ENCODE measurements around the gene ST6GALNAC2. TPM values are rescaled to one million over a fixed set of nuclear protein-coding genes. Genes with fewer than 3 reads are reported as not detected.

Gene ST6GALNAC2
- total RNA-seq, 1 experiment from 2014 or later: 23.0 TPM

DNA sequence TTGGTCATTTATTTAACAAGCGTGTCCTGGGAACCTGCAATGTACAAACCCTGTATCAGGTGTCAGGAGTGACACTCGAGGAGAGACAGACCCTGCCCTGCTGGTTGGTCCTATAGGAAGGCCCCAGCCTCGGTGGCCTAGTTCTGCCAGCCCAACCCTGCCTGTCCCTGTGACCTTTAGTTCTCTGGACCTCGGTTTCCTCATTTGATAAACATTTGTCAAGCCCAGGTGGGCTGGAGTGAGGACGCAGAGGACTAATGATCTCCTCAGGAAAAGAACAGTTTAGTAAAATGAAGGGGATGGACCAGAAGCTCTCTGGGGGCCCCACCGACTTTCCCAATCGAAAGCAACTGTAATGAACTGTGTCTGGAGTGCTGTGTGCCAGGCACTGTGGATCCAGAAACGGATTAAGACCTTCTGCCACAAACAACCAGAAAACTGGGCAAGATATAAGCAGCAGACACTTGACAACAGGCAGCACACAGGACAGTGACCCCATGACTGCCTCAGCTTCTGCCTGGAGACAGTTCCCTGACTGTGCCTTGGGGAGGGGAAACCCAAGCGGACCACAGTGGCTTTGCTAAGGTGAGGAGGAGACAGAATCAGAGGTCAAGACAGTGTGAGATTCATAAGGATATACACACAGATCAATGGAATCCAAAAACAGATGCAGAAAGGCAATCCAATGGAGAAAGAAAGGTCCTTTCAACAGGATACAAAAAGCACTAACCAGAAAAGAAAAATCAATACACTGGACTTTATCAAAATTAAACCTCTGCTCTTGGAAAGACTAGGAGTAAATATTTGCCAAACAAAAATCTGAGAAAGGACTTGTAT lies 37.1 kb downstream of the ST6GALNAC2 start:
- H3K4me3 ChIP-seq (ENCODE audit: low read depth in 2 of 2, low read length in 2 of 2): no peak overlapping the region
- in situ Hi-C loops (cut with HindIII; ENCODE audit: low pct_unique_long_range_greater_than_20kb, low sequenced_read_pairs) (no loop called here), intact Hi-C loops (cut with micrococcal nuclease; ENCODE audit: unreplicated experiment) (no loop called here)
- no peaks in the 10 kb centered on the region for H3K27me3 ChIP-seq (ENCODE audit: control insufficient read depth, insufficient read depth, low read length)
- H3K9me3 ChIP-seq (ENCODE audit: control insufficient read depth, insufficient read depth, low read depth, low read length): no peaks in the 10 kb centered on the region
- no peak for TF ChIP-seq SIN3A (IDR thresholded peaks at IDR 0.05; ENCODE audit: borderline replicate concordance, insufficient read depth, low read depth, low read length)
- no peak for TF ChIP-seq POLR2AphosphoS5 (IDR thresholded peaks at IDR 0.05; ENCODE audit: low read depth, low read length)
- TF ChIP-seq, protein P1, sequence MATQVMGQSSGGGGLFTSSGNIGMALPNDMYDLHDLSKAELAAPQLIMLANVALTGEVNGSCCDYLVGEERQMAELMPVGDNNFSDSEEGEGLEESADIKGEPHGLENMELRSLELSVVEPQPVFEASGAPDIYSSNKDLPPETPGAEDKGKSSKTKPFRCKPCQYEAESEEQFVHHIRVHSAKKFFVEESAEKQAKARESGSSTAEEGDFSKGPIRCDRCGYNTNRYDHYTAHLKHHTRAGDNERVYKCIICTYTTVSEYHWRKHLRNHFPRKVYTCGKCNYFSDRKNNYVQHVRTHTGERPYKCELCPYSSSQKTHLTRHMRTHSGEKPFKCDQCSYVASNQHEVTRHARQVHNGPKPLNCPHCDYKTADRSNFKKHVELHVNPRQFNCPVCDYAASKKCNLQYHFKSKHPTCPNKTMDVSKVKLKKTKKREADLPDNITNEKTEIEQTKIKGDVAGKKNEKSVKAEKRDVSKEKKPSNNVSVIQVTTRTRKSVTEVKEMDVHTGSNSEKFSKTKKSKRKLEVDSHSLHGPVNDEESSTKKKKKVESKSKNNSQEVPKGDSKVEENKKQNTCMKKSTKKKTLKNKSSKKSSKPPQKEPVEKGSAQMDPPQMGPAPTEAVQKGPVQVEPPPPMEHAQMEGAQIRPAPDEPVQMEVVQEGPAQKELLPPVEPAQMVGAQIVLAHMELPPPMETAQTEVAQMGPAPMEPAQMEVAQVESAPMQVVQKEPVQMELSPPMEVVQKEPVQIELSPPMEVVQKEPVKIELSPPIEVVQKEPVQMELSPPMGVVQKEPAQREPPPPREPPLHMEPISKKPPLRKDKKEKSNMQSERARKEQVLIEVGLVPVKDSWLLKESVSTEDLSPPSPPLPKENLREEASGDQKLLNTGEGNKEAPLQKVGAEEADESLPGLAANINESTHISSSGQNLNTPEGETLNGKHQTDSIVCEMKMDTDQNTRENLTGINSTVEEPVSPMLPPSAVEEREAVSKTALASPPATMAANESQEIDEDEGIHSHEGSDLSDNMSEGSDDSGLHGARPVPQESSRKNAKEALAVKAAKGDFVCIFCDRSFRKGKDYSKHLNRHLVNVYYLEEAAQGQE (IDR thresholded peaks at IDR 0.05; ENCODE audit: insufficient read depth in 1 of 2, low read depth in 2 of 2, low read length in 1 of 2): no peak
- TF ChIP-seq TCF7L2 (IDR thresholded peaks at IDR 0.05; ENCODE audit: low read depth, low read length): no peak
- TF ChIP-seq, protein P2, sequence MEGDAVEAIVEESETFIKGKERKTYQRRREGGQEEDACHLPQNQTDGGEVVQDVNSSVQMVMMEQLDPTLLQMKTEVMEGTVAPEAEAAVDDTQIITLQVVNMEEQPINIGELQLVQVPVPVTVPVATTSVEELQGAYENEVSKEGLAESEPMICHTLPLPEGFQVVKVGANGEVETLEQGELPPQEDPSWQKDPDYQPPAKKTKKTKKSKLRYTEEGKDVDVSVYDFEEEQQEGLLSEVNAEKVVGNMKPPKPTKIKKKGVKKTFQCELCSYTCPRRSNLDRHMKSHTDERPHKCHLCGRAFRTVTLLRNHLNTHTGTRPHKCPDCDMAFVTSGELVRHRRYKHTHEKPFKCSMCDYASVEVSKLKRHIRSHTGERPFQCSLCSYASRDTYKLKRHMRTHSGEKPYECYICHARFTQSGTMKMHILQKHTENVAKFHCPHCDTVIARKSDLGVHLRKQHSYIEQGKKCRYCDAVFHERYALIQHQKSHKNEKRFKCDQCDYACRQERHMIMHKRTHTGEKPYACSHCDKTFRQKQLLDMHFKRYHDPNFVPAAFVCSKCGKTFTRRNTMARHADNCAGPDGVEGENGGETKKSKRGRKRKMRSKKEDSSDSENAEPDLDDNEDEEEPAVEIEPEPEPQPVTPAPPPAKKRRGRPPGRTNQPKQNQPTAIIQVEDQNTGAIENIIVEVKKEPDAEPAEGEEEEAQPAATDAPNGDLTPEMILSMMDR (IDR thresholded peaks at IDR 0.05): no peak
- ChIA-PET CTCF (interaction anchor here (0.5 to 0.8 kb wide), 2 partner anchors 21 to 88 kb away, joined by 3 to 4 read pairs; no protein-coding TSS in a partner anchor), POLR2A (no interaction called here)
- no peak for DNase-seq (ENCODE audit: low read depth, low spot score)
- no peaks in the 10 kb centered on the region for H3K36me3 ChIP-seq (ENCODE audit: control insufficient read depth, insufficient read depth, low read length)
- ATAC-seq: no peak
- no peak overlapping the region for H3K27ac ChIP-seq (ENCODE audit: low read length)
- H3K4me1 ChIP-seq (ENCODE audit: control insufficient read depth, insufficient read depth, low read length): peaks cover 38% of the 10 kb centered on the region
- BruUV-seq (replicated peaks): no TSS peak

DNA sequence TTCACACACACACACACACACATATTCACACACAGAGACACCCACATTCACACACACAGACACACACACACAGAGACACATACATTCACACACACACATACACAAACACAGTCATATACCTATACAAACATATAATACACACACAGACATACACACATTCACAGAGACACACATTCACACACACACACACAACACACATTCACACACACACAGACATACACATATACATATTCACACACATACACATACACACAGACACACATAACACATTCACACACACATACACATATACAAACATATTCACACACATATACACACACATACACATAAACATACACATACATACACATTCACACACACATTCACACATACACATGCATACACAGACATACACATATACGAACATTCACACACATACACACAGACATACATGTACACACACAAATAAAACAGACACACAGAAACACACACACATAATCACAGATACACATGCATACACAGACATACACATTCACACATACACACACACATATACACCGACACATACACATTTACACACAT lies 37.9 kb downstream of the ST6GALNAC2 start:
- CTCF ChIA-PET: interaction anchor here (2.2 kb wide), 1 partner anchor 24 kb away, joined by 11 read pairs; no protein-coding TSS in a partner anchor

More for the DNA sequence above, 37.9 kb downstream of the ST6GALNAC2 start:
- H3K36me3 ChIP-seq (ENCODE audit: control insufficient read depth, insufficient read depth, low read length): no peaks in the 10 kb centered on the region
- no peaks in the 10 kb centered on the region for H3K27me3 ChIP-seq (ENCODE audit: control insufficient read depth, insufficient read depth, low read length)
- H3K27ac ChIP-seq (ENCODE audit: low read length): no peak overlapping the region
- TF ChIP-seq TCF7L2 (IDR thresholded peaks at IDR 0.05; ENCODE audit: low read depth, low read length) (no peak), POLR2AphosphoS5 (IDR thresholded peaks at IDR 0.05; ENCODE audit: low read depth, low read length) (no peak), SIN3A (IDR thresholded peaks at IDR 0.05; ENCODE audit: borderline replicate concordance, insufficient read depth, low read depth, low read length) (no peak)
- TF ChIP-seq, protein P2 (IDR thresholded peaks at IDR 0.05): peak; percentile 57
- TF ChIP-seq, protein P1 (IDR thresholded peaks at IDR 0.05; ENCODE audit: insufficient read depth in 1 of 2, low read depth in 2 of 2, low read length in 1 of 2): no peak
- H3K9me3 ChIP-seq (ENCODE audit: control insufficient read depth, insufficient read depth, low read depth, low read length): no peaks in the 10 kb centered on the region
- no TSS peak for BruUV-seq (replicated peaks)
- DNase-seq (ENCODE audit: low read depth, low spot score) (no peak), ATAC-seq (no peak)
- intact Hi-C loops (cut with micrococcal nuclease; ENCODE audit: unreplicated experiment): loop anchor here (1.0 kb wide), 1 partner anchor 24 kb away; no protein-coding TSS in a partner anchor
- H3K4me1 ChIP-seq (ENCODE audit: control insufficient read depth, insufficient read depth, low read length): peaks cover 32% of the 10 kb centered on the region
- POLR2A ChIA-PET: no interaction called here
- H3K4me3 ChIP-seq (ENCODE audit: low read depth in 2 of 2, low read length in 2 of 2): no peak overlapping the region
- in situ Hi-C loops (cut with HindIII; ENCODE audit: low pct_unique_long_range_greater_than_20kb, low sequenced_read_pairs): no loop called here

Measured in Panc1 (cell line).